NCI-H2029 treated with DMSO at 0.1 percent for 48 hours (cell line): ENCODE measurements around the gene MITF.
"Not testable (repeated sequence)": the region's sequence is repeated elsewhere in the genome, so short reads cannot be mapped to it uniquely, and the experiment has no call there.

ENCODE experiments used
- DNase-seq: peaks from one replicate; lab custom pipeline; 2025; lab: John Stamatoyannopoulos, UW

MITF gene

DNA sequence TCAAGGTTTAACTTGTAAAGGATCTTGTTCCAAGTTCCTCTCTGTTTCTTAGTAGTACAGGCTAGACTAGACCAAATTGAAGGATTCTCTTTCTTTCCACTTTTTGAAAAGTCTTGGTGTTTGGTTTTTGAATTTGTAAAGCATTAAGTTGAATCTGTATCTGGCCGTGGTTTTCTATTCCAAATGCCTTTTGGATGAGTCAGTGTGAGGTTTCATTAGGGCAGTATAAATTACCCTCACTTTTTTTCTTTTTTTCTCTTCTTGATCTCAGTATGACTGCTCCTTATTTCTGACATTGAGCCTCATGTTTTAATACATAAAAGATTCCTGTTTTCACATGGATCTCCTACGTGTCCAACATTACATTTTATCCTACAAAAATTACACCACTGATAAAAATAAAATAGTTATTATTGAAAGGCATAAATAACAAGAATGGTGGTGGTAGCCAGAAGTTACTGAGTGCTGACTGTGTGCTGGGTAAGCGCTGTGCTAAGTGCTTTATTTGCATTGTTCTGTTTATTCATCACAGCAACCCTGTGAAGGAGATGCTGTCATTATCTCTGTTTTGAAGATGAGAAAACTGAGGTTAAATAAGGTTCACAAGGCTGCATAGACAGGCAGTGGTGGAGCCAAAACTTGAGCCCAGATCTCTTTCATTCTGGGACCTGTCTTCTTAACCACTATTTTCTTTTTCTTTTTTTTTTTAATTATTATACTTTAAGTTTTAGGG, 48.3 kb downstream of the MITF start:
- no peak for DNase-seq

DNA sequence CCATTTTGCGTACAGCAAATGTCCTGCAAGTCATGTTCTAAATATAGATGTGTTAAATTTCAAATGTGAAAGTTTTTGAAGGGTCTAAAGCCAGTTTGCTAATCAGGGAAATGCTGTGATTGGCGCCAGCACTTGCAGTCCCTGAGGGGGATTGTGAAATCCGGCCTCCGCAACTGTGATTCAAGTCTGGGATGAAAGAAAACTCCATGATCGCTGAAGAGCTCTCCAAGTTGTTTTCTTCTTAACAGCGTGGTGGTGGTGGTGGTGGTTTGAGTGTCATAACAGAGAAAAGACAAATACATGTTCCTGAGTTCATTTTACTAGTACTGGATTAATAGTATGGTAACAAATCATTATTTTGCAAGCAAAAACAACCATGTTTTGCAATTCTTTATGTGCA, 51.8 kb downstream of the MITF start:
- DNase-seq = no peak

DNA sequence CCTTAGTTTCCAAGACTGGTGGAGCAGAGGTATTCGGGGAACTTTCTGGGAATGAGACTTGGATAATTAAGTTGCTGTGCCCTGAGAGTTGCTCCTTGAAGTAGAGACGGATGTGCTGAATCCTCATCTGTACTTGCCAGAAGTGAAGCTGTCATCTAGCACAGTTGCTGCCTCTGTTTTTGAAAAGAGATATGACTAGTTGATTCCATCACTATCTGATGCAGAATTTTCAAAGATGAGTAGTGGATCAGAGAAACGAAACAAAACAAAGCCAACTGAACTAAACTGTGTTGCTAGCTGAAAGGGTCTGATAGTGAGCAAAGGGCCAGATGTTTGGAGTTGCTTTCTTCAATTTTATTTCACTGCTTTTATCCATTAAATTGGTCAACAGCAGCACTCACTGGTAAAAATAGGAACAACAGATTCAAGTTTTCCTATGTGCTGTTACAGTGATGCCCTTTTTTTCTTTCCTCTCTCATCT, 52.7 kb downstream of the MITF start:
- DNase-seq = no peak

DNA sequence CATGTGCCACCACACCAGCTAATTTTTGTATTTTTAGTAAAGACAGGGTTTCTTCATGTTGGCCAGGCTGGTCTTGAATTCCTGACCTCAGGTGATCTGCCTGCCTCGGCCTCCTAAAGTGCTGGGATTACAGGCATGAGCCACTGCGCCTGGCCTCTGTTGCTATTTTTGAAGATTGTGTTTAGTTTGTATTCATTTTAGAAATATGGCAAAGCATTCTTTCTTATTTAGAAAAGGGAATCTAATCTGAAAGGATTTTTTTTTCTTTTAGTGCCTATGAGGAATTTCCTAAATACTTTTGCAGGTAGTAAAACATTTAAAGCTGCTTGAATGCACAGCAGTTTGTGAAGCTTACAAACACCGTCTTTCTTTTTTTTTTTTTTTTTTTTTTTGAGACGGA, 56.9 kb downstream of the MITF start:
- not testable (repeated sequence) for DNase-seq

DNA sequence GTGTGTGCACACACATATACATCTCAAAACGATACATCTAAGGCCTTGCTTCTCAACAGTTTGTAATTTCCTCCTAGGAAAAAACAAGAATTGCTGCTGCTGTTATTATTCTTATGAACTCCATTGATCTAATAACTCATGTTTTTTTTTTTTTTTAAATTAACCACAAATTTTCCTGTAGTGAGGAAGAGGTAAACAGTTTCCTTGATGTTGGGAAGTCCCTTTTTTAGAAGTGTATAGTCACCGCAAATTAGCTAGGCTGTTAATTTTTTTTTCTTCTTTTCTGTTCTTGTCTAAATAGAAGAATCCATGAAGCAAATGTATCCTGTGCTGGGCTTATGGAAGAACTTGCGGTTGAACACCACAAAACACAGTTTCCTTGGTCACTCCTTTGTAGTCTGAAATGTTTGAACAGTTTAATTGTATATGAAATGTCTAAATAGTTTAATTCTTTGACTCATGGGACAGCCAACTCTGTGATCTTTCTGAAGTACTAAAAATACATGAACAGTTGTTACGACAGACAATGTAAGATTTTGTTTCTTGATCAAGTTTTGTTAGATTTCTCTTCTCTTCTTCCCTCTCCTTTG, 64.5 kb downstream of the MITF start:
- no peak for DNase-seq

DNA sequence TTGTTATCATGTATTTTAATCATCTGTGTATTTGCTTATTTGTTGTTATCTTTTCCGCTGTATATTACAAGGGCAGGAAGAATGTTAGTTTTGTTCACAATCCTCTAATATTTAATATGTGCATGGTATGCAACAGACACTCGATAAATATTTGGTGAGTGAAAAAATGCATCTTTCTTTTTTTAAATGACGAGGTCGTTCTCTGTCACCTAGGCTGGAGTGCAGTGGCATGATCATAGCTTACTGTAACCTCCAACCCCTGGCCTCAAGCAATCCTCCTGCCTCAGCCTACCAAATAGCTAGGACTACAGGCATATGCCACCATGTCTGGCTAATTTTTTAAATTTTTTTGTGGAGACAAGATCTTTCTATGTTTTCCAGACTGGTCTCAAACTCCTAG, 66.2 kb downstream of the MITF start:
- DNase-seq = no peak

DNA sequence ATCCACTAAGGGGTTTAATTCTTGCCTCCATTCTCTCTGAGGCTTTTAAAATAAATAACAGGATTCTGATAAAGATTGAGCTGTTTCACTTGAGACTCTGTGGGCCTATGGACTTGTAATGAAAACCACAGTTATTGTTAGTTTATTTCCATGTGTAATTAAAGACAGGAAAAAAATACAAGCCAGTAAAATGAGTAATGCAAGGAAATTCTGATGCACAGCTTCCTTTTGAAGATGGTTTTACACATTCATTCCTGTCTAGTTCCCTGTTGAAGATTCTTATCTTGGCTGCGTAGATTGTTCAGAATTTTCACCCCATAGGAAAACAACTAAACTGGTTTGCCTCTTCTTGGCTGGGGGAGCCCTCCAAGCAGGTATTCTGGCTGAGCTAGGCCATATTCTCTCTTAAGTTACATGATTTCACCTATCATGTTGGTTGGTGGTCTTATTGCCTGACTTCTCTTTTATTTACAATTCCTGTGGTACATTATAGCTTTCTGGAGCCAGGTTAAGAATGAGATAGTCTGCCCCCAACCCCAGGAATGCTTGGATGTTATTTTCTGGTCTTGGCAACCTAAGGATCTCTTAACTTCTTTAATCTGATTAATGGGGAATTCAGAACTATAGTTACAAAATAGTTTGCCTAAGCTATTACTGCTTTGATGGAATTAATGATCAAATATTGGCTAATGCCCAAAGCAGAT, 67.6 kb downstream of the MITF start:
- DNase-seq = no peak

DNA sequence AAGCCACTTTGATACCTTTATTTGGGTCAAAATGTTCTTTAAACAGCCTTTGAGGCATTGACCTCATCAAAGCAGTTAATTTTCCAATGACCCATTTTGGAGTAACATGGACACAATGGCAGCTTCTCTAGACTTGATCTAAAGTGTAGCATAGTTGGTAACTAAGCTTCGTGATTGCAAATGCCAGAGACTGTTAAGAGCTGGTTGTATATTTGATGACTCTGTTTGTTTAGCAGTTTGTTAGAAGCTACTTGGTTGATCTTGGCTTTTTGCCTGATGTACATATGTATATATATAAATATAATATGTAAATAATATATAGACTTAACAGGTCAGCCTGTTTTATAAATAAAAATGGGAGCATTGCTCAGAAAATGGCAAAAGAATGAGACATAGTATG, 68.4 kb downstream of the MITF start:
- DNase-seq = no peak

DNA sequence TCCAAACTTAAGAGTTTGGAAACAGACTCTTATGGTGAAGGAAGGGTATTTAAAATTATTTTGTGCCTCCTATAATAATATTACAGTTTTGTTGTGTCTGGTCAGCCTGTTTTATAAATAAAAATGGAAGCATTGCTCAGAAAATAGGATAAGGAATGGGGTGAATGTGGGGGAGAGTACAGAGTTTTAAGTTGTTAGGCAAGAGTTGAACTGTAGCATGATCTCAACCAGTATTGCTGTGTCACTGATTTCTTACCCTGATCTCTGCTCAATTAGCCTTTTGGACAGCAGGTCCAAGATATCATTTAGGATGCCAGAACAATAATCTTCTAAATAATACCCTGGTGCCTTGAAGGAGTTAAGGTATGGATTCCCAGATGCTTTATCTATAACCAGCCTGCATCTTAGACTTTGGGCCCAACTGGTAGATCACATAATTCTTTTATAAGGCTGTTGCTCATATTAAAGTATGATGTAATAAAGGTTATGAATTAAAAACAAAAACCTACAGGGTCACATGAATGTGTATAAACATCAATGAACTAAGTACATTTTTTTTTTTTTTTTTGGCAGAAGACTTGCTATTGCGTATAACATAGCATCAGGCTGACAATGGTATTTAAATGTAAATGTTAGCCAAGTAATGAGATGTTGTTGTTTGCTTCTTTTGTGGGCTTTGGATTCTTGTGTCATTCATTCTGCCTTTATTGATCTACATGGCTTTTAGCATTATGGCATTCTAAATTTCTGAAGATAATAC, 70.0 kb downstream of the MITF start:
- no peak for DNase-seq

DNA sequence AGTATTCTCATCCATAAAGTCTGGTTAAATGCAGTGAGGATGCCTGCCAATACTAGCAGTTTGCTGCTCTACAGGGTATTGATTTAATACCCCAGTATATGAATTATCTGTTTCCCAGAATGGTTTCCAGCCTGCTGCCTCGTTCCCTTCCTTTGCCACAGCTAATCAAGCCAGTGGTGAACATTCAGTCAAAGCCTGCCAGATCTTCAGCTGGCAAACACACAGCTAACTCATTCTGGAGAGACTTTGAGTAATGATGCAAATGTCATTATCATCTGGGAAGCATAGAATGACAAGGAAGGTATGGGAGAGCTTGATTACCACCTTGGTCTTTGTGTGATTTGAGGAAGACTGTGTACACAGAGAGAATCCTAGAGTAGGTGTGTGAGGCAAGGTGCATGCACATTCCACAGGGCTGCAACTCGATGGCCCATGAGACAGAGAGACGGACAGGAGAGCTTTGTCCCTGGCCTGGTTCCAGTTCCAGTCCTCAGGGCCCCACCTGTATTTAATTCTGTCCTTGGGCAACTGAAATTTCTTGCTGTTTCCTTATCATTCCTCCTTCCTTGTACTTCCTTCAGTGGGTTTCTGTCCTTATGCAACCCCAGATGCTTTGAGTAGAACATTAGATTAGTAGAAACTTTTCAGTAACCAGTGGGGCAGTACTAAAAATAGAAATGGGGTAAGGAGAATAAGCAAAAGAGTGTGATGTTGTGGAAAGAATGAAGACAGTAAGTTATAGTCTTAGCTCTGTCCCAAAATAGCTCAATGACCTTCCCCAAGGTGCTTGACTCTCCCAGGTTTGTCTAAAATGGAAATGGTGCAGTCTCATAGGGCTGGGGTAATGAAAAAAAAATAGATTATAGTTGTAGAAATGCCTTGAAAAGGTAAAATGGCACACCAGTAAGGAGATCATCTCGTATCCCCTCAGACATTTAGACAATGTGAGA, 72.5 kb downstream of the MITF start:
- DNase-seq = no peak

DNA sequence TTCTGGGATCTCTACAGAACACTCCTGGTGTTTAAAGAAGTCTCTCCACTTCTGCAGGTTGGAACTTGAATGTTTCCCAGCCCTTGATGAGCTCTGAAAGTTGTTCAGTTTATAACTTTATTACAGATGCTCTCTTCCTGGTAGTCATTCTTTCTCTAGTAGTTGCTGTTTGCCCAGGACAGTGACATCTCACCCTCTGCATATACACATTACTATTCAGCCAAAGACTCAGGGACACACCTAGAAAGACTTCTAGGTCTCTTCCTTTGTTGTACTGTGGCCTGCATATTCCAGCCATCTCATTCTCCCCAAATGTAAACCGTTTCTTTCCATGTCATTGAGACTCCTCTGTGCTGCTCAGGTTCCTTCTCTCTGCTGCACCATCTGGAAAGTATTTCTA, 76.7 kb downstream of the MITF start:
- no peak for DNase-seq

DNA sequence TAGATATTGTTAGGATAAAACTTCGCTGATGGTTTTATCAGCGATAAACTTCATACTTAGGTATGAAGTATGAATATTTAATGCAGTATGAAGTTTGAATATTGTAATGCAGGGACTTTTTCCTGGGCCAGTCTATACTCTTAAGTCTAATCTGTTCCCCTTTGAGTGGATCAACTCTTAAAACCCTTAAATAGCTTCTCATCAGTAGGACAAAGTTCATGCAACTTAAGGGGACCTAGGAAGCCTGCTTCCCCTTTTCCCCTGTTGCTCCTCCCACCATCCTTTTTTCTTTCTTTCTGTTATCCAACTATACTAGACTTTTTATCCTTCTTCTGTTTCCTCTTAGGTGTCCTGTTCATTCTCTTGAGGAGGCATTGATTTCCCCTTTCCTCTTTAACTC, 78.7 kb downstream of the MITF start:
- no peak for DNase-seq

DNA sequence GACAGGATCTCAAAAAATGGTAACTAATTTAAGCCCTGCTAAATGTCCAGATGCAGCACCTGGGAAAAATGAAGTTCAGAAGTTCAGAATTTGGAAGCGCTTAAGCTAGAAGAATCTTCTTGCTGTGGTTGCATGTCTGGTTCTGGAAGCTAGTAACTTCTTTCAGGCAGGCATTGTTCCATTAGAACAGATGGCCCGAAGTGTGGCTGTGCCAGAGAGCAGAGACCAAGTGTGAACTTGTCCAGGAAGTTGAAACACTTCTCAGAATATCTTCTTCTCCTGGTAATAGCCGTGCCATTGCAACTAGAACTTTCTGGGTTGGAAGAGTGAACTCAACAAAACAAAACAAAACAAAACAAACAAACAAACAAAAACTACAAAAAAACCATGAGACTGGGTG, 80.0 kb downstream of the MITF start:
- no peak for DNase-seq

DNA sequence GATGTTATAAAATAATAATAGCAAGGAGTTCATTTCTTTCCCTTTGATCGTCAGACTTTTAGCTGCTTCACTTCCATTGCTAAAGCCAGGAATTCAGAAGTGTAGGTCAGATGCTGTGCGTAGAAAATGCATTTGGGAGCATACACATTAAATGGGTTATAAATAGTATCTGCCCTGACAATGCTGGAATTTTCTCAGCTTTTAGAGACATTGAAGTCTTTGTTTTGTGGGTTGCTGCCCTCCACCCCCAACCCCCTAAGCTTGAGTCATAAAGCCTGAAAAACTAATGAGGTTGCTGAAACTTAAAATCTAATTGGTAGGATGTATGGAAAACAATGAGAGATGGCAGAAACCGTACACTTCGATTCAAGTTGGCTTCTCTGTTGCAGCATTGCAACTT, 81.9 kb downstream of the MITF start:
- DNase-seq = no peak

DNA sequence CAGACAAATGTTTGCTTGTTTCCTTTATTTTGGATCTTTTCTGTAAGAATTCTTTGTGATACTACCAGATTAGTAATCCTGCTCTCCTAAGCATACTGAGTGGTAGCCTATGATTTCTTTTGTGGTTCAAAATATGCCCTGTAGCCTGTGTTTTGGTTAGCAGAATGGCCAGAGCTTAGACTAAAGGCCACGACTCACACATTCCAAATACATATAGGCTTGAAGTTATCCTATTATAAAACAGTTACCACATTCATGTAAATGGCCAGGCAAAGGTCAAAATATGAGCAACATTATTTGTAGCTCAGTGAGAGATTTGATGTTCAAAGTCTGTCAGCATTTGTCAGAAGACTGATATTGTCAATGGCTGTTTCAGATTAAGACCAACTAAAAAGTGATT, 84.5 kb downstream of the MITF start:
- DNase-seq = no peak

DNA sequence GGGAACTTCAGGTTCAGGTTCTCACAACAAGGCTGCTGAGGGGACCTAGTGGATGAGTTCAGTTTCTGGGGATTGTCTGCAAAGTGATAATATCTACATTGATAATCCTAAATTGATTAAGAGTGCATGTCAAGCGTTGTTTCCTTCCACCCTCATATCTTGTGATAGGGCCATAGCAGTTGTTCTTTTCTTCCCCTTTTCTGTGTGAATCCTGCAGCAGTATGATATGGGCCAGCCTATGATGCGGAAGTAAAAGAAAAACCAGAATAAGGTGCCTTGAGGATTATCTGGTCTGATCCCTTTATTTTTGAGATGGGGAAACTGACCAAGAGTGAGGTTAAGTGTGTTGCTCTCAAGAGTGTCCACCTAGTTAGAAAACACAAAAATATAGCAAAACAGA, 86.2 kb downstream of the MITF start:
- no peak for DNase-seq

DNA sequence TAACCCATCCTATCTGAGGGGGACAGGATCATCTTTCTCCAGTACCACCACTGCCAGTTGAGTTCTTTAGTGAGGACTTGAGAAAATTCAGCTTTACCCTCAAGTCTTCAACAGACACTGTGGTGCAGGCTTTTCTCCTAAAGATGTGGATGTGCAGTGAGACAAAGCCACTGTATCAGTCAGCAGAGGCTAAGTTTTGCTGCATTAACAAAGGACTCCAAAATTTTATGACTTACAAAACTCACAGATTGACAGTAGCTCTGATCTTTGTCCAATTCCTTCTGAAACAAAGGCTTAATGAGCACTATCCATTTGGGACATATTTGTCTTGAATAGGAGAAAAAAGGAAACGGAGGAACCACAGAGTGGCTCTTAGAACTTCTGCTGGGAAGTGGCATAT, 87.9 kb downstream of the MITF start:
- DNase-seq = no peak

DNA sequence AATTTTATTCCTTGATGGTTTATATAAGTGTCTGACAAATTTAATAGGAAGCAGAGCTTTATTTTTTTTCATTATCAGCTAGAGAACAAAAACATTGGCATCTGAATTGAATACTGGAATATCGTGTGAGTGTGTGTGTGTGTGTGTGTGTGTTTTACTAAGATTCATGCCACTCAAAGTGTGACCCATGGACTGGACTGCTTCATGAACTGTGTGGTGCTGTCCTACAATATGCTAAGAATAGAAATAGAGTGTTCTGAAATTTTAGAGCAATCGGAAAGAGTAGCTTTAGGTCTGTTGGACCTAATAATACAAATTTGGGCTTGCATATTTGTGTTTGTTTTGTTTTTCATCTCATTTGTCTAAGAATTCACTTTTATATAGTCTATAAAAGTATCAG, 89.6 kb downstream of the MITF start:
- DNase-seq = no peak

DNA sequence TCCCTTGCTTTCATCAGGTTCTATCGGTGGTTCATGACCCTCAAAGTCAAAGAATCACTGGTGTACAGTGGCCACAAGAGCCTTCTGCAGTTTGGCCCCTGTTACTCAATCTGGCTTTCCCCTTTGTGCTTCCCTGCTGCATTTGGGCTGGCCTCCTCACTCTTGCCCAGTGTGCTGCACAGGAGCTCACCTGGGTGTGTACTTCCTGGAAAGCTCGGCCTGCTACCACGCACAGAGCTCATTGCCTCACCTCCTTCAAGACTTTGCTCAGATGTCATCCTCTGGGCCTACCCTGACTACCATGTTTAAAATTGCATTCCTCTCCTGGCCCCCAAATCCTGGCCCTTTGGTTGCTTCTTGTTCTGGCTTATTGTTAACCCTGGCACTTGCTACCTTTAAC, 90.9 kb downstream of the MITF start:
- DNase-seq = no peak

DNA sequence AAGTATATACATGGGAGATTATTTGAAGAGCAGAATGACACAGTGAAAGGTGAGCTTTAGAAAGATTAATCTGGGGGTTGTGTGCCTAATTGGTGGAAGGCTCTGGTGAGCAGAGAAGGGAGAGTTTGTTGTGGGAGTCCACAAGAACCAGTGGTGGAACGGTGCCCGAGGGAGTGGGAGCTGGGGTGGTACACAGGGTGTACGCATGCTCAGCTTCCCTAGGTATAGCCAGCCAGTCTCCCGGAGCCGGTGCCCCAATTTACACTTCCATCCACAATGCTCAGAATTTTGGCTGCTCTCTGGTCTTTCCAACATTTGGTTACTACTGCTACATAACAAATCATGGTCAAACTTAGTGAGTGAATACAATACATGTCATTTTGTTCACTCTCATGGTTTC, 92.5 kb downstream of the MITF start:
- no peak for DNase-seq

DNA sequence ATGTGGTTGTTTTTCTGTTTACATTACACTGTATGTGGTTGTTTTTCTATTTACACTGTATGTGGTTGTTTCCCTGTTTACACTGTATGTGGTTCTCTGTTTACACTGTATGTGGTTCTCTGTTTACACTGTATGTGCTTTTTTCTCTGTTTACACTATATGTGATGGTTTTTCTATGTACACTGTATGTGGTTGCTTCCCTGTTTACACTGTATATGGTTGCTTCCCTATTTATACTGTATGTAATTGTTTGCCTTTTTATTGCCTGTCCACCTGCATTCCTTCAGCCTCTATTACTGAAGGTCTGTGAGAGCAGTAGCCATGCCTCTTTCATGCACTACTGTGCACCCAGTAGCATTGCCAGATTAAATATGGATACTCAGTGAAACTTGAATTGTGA, 94.3 kb downstream of the MITF start:
- no peak for DNase-seq

DNA sequence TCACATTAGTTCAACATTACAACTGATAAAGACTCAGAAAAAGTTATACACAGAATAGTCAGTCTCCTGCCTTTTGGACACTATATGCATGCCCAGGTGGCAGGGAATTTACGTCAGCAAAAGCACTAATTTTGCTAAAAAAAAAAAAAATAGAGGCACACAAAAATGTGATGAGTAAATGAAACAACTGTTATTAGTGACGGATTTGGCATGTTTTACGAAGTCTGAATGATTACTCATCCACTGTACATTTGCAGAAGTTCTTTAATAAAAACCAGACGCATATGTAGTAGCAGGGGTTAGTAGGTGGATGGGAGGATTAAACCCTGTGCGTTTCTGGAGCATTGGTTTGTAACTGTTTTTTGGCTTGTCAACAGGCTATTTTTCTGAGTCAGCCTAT, 99.0 kb downstream of the MITF start:
- DNase-seq = no peak
